Stimulated activated CD4-positive, alpha-beta T cell treated with anti-CD3 and anti-CD28 coated beads, Interleukin-1b, Interleukin-23, amount 100 ng/mL, for 1 hour (primary cell): Measurements from ENCODE around the gene ENG.
"Not testable (repeated sequence)": the region's sequence is repeated elsewhere in the genome, so short reads cannot be mapped to it uniquely, and the experiment has no call there.

Experiments
- DNase-seq, 2 donors: peaks; one replicate each; pipeline ENCODE4 v3.0.0-alpha.2; 2020; ENCODE audit warnings: low read depth in 2 of 2

The ENG gene

GRCh38 chr9:127844821-127845359 lies 9.6 kb downstream of the ENG start:
- no peak for DNase-seq

GRCh38 chr9:127841087-127841835 lies 13.2 kb downstream of the ENG start:
- no peak for DNase-seq

GRCh38 chr9:127838375-127839078 lies 15.9 kb downstream of the ENG start:
- DNase-seq = no peak

GRCh38 chr9:127837346-127837745 lies 17.1 kb downstream of the ENG start:
- DNase-seq = no peak

- not testable (repeated sequence) for DNase-seq
These were observed 17.9 kb downstream of the ENG start for GRCh38 chr9:127836561-127836960.

- no peak for DNase-seq
These were observed 18.4 kb downstream of the ENG start for GRCh38 chr9:127835991-127836516.

- no peak for DNase-seq
These were observed 20.9 kb downstream of the ENG start for GRCh38 chr9:127833555-127833954.

GRCh38 chr9:127832248-127832647 lies 22.2 kb downstream of the ENG start:
- DNase-seq = no peak

DNA sequence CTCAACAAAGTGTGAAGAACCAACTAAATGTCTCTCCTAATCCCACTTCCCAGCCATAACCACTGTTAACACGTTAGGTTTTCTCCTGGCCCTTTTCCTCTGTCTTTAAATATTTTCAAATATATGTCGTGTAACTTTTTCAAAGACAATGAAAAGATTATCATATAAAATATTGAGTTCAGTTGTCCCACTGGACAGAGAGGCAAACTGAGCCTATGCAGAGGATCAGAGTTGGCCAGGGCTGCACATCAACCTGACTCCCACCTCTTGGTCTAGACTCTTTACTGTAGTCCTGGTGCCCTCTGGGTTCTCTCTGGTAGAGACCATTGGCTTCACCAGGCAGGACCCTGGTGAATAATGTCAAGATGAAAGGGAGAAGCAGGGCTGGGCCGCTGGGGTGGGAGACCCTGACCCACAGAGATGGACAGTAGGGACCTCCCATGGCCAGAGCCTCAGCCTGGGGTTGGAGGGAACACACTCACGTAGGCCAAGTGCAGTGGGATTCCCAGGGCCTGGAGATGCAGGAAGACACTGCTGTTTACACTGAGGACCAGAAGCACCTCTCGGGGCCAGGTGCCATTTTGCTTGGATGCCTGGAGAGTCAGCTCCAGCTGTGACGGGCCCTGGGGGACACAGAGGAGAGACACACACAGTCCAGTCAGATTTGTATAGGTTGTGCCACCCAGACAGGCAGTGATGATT lies 25.1 kb downstream of the ENG start:
- DNase-seq = no peak

- DNase-seq = no peak
These were observed 26.0 kb downstream of the ENG start for GRCh38 chr9:127828262-127829031.

DNA sequence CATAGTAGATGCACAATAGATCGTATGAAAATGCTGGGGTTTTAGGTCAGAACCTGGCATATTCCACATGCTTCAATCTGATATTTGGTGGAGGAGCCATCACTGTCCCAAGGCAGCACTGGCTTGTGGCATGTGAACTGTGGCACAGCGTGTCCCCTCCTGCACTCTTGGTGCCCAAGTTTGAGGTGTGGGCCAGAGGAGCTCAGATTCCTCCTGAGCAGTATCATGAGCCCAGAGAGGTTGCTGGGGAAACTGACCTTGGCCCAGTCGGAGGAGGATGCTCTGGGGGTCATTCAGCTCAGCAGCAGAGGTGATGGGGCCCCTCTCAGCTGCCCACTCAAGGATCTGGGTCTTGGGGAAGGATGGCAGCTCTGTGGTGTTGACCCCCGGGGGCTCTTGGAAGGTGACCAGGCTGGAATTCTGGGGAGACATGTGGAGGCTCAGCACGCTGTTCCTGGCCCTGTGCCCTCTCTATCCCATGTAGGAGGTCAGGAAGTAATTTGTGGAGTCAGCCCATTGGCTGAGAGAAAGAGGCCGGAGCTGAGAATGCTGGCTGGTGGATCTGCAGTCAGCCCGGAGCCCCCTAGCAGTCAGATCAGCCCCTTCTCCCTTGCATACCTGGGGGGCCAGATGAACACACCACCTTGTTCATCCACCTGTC lies 28.1 kb downstream of the ENG start:
- DNase-seq = no peak

DNA sequence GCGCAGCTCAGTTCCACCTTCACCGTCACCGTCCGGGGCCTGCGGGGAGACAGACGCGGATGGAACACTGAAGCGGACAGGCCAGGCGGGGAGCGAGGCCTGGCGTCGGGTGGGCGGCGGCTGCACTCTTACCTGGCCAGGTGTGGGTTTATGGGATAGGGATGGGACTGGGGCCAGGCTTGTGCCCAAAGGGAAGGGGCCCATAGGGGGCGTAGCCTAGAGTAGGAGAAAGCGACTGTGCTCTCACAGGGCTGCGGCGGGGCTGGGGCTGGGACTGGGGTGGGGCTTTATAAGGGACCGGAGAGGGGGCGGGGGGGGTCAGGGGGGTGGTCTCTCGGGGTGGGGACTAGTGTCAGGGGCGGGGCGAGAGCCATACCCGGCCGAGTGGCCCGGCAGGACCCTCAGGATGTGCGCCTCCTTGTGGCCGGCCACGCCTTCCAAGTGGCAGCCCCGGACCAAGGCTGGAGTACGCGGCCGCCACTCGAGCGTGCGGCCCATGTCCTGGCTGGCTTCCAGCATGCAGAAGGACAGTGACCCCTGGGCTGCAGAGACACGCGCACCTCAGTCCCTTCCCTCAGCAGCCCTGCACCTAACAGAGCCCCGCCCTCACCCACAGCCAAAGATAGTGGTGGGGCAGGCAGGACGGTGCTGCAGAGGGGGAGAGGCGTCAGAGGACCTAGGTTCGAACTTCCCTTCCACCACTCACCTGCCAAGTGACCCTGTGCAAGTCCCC lies 29.0 kb downstream of the ENG start:
- DNase-seq = no peak

DNA sequence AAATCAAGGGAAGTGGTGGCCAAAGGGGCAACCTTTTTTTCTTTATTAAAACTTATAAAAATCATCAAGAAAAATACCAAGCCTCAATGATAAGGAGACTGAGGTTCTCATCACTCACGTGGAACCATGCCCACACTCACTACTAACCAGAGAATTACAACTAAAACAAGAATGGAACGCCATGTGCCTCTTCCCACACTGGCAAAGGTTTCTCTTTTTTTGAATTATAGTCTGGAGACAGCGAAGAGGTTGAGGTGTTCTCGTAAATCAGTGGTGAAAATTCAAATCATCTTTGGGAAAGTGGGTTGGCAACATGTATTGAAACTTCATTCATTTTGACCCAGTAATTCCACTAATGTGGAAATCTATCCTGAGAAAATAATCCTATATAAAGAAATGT lies 32.4 kb downstream of the ENG start:
- DNase-seq = no peak

DNA sequence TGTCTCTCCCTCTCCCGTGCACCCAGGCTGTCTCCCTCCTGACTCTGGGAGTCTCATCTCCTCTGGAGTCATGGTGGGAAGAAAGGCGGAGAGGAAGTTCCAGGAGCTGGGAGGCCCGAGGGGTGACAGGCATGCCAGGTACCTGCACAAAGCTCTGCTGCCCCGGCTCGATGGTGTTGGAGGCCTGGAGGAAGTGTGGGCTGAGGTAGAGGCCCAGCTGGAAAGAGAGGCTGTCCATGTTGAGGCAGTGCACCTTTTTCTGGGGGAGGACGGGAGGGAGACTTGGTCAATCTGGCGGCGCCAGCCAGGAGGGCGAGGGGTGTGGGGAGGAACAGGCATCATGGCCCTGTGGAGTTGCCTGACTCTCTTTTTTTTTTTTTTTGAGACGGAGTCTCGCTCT lies 35.9 kb downstream of the ENG start:
- DNase-seq = no peak

DNA sequence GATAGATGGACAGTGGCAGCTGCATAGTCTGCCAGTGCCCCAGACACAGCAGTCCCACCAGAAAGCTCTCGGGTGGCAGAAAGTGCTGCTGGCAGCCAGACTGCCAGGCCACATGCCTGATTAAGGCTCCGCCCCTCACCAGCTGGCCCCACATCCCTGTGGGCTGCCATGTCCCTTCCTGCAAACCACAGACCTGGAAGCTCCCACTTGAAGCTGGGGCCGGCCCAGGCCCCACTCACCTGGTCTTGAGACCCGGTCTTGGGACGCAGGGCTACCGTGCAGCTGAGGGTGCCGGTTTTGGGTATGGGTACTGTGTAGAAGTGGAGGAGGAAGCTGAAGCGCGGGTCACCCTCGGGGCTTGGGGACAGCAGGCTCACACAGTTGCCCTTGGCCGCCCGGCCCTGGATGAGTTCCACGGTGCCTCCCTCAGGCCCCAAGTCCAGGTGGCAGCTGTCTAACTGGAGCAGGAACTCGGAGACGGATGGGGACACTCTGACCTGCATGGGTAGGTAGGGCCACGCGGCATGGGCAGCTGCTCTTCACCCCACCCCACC lies 36.5 kb downstream of the ENG start:
- no peak for DNase-seq

DNA sequence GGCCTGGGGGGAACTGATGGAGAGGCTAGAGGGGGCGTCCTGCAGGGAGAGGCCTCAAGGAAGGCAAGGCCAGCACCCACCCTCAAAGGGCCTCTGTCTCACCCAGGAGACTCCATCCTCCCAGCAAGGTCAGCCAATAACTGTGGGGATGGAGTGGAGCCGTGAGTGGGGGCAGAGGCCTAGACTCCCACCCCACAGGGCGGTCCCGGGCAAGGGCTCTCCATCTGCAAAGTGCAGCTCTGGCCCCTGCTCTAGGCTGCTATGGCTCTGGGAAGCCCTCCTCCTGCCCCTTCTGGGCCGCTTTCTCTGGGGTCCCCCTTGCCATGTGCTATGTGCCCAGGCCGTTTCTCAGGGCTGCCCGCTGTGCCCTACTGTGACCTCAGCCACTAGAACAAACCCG lies 37.7 kb downstream of the ENG start:
- DNase-seq = no peak

GRCh38 chr9:127816362-127816725 lies 38.1 kb downstream of the ENG start:
- DNase-seq = no peak

DNA sequence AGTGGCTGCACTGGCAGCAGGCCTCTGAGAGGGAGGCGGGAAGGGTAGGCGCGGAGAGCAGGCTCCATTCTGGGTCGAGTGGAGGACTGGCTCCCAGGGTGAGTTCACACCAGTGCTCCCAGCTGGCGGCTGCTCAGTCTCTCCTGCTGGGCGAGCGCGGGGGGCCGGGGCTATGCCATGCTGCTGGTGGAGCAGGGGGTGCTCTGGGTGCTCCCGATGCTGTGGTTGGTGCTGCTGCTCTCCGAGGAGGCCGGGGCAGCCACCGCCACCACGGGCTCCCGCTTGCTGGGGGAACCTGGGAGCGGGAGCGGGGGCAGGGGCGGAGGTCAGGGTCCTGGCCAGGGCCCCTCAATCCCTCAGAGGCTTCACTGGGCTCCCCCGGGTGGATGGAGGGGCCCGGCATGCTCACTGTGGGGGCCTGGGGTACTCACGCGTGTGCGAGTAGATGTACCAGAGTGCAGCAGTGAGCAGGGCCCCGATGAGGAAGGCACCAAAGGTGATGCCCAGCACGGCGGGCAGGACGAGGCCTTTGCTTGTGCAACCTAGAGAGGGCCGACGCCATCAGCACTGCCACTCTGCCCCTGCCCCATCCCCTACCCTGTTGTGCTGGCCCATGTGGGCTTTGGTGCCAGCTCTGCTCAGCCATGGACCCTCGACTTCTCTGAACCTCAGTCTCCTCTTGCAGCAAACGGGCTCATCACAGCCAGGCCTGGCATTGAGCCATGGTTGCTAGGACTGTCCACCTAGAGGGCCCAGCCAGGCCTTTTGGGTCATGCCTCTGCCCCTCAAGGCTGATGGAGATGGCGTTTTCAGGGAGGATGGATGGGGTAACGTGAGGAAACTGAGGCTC lies 38.7 kb downstream of the ENG start:
- no peak for DNase-seq
